PFSK-1 (cell line): ENCODE data around the gene PHF2.

Experiments used
- TAF1 ChIP-seq: IDR thresholded peaks from 2 replicates; pipeline ENCODE4 v1.6.1; 2012; ENCODE audit warnings: low read length, control low read depth, borderline replicate concordance; ENCODE audit not compliant: insufficient read depth
- TF ChIP-seq, protein P1 (sequence below), 2 experiments: IDR thresholded peaks; 2 replicates each; pipeline versions ENCODE4 v1.6.1 to v1.8.0; 2011 to 2012; ENCODE audit warnings: low read depth in 2 of 2, low read length in 2 of 2, control low read depth in 1 of 2, inconsistent platforms in 1 of 2, mild to moderate bottlenecking in 1 of 2, moderate library complexity in 1 of 2; ENCODE audit not compliant: insufficient read depth in 1 of 2

DNA sequence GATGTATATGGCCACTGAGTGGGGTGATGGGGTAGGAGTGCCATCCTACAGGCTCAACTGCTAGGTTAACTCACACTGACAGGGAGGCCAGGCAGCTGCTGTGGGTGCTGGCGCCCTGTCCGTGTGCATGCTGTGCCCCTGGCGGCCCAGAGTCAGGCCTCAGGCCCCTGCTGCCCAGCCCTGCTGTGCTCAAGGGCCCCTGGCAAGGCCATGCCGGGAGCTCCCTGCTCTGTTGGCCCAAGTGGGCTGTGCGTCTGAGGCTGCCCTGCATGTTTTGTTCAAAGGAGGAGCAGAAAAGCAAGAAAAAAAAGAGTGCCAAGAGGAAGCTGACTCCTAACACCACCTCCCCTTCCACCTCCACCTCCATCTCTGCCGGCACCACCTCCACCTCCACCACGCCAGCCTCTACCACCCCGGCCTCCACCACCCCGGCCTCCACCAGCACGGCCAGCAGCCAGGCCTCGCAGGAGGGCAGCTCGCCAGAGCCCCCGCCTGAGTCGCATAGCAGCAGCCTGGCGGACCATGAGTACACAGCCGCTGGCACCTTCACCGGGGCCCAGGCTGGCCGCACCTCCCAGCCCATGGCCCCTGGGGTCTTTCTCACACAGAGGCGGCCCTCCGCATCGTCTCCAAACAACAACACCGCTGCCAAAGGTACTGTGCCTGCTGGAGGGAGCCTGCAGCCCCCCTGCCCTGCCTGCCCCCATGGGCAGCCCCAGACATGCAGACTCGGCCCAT lies 100.1 kb downstream of the PHF2 start:
- TF ChIP-seq TAF1 = no peak
- TF ChIP-seq, protein P1, sequence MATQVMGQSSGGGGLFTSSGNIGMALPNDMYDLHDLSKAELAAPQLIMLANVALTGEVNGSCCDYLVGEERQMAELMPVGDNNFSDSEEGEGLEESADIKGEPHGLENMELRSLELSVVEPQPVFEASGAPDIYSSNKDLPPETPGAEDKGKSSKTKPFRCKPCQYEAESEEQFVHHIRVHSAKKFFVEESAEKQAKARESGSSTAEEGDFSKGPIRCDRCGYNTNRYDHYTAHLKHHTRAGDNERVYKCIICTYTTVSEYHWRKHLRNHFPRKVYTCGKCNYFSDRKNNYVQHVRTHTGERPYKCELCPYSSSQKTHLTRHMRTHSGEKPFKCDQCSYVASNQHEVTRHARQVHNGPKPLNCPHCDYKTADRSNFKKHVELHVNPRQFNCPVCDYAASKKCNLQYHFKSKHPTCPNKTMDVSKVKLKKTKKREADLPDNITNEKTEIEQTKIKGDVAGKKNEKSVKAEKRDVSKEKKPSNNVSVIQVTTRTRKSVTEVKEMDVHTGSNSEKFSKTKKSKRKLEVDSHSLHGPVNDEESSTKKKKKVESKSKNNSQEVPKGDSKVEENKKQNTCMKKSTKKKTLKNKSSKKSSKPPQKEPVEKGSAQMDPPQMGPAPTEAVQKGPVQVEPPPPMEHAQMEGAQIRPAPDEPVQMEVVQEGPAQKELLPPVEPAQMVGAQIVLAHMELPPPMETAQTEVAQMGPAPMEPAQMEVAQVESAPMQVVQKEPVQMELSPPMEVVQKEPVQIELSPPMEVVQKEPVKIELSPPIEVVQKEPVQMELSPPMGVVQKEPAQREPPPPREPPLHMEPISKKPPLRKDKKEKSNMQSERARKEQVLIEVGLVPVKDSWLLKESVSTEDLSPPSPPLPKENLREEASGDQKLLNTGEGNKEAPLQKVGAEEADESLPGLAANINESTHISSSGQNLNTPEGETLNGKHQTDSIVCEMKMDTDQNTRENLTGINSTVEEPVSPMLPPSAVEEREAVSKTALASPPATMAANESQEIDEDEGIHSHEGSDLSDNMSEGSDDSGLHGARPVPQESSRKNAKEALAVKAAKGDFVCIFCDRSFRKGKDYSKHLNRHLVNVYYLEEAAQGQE (IDR thresholded peaks at IDR 0.05; ENCODE audit: insufficient read depth in 1 of 2, low read depth in 2 of 2, low read length in 2 of 2) = no peak
